HG02610 (cell line): ENCODE results near the gene GAK.

Source experiments
- ATAC-seq: cut with Tn5 transposase; IDR thresholded peaks from one replicate; pipeline ENCODE4 v1.9.1; 2021; ENCODE audit warnings: mild to moderate bottlenecking, moderate library complexity; ENCODE audit not compliant: unreplicated experiment

Gene GAK

GRCh38 chr4:892780-893179 lies 39.3 kb downstream of the GAK start:
- ATAC-seq, result no peak

GRCh38 chr4:891747-892146 lies 40.4 kb downstream of the GAK start:
- no peak for ATAC-seq

- no peak for ATAC-seq
These were observed 42.0 kb downstream of the GAK start for GRCh38 chr4:890036-890695.

- ATAC-seq, result no peak
These were observed 42.6 kb downstream of the GAK start for GRCh38 chr4:889516-889915.

- no peak for ATAC-seq
These were observed 44.1 kb downstream of the GAK start for GRCh38 chr4:888029-888428.

- no peak for ATAC-seq
These were observed 44.9 kb downstream of the GAK start for GRCh38 chr4:887034-887763.

- ATAC-seq, result no peak
These were observed 45.9 kb downstream of the GAK start for GRCh38 chr4:886244-886643.

- ATAC-seq, result no peak
These were observed 46.8 kb downstream of the GAK start for GRCh38 chr4:885353-885752.

GRCh38 chr4:884896-885295 lies 47.2 kb downstream of the GAK start:
- no peak for ATAC-seq

GRCh38 chr4:884259-884658 lies 47.9 kb downstream of the GAK start:
- ATAC-seq, result no peak

- no peak for ATAC-seq
These were observed 48.6 kb downstream of the GAK start for GRCh38 chr4:883377-884095.

- ATAC-seq, result no peak
These were observed 49.5 kb downstream of the GAK start for GRCh38 chr4:882646-883045.

- ATAC-seq, result no peak
These were observed 50.4 kb downstream of the GAK start for GRCh38 chr4:881709-882108.

GRCh38 chr4:880684-881405 lies 51.3 kb downstream of the GAK start:
- no peak for ATAC-seq

GRCh38 chr4:879729-880077 lies 52.4 kb downstream of the GAK start:
- no peak for ATAC-seq

- no peak for ATAC-seq
These were observed 53.1 kb downstream of the GAK start for GRCh38 chr4:878796-879728.

- ATAC-seq, result no peak
These were observed 54.6 kb downstream of the GAK start for GRCh38 chr4:877502-877901.

- no peak for ATAC-seq
These were observed 55.3 kb downstream of the GAK start for GRCh38 chr4:876780-877179.

- no peak for ATAC-seq
These were observed 56.2 kb downstream of the GAK start for GRCh38 chr4:875818-876423.
